IMR-90 (cell line): ENCODE data around the gene GFY. TPM values are rescaled to one million over a fixed set of nuclear protein-coding genes. Genes with fewer than 3 reads are reported as not detected.

ENCODE experiments used
- ATAC-seq: fragments of 200-7000 bp; cut with Tn5 transposase; 2 replicates; pipeline ENCODE4 v1.9.1; 2020; ENCODE audit warnings: low read depth, mild to moderate bottlenecking, moderate library complexity
- BruUV-seq: library from RNA; stranded (reverse); fragments of 400-500 nt; replicated peaks from 2 replicates; lab custom pipeline; 2021; lab: Mats Ljungman, UMichigan
- CTCF ChIA-PET: fragments of 300-600 bp; formaldehyde crosslinking; extraction: SDS; loops from one replicate; lab custom pipeline; 2021; ENCODE audit warnings: antibody characterized with exemption; lab: Yijun Ruan, JAX
- POLR2A ChIA-PET: fragments of 300-600 bp; sonication (Branson Sonifier 250); formaldehyde crosslinking; loops from one replicate; lab custom pipeline; 2022; ENCODE audit warnings: antibody characterized with exemption; ENCODE audit not compliant: unreplicated experiment; lab: Charles Lee
- DNase-seq: peaks from one replicate; pipeline ENCODE4 v3.0.0; 2013
- H2AFZ ChIP-seq: replicated peaks from 2 replicates; pipeline ENCODE3; 2013; ENCODE audit warnings: low read length, mild to moderate bottlenecking; ENCODE audit not compliant: poor library complexity
- H2AK5ac ChIP-seq: 2 replicates; pipeline ENCODE4 v1.6.1; 2013; ENCODE audit warnings: low read depth, low read length, inconsistent platforms
- H2AK9ac ChIP-seq: replicated peaks from 2 replicates; pipeline ENCODE3; 2013; ENCODE audit warnings: mild to moderate bottlenecking, low read depth, low read length, moderate library complexity; ENCODE audit not compliant: poor library complexity
- H2BK120ac ChIP-seq: 2 replicates; pipeline ENCODE4 v1.6.1; 2013; ENCODE audit warnings: low read depth, low read length, inconsistent platforms
- H2BK15ac ChIP-seq: 3 replicates; pipeline ENCODE4 v1.6.1; 2013; ENCODE audit warnings: low read depth, low read length, inconsistent platforms
- H2BK20ac ChIP-seq: 2 replicates; pipeline ENCODE4 v1.6.1; 2013; ENCODE audit warnings: low read depth, mild to moderate bottlenecking, inconsistent platforms, low read length, moderate library complexity
- H2BK5ac ChIP-seq: 2 replicates; pipeline ENCODE4 v1.6.1; 2013; ENCODE audit warnings: mild to moderate bottlenecking, low read depth, low read length, inconsistent platforms; ENCODE audit not compliant: poor library complexity, severe bottlenecking
- H3K14ac ChIP-seq: replicated peaks from 2 replicates; pipeline ENCODE4 v1.6.1; 2013; ENCODE audit warnings: low read depth, low read length, inconsistent platforms
- H3K18ac ChIP-seq: 2 replicates; pipeline ENCODE4 v1.6.1; 2013; ENCODE audit warnings: low read depth, low read length, control low read depth
- H3K23ac ChIP-seq: 2 replicates; pipeline ENCODE4 v1.6.1; 2013; ENCODE audit warnings: low read depth, low read length, inconsistent platforms
- H3K27ac ChIP-seq: 2 replicates; pipeline ENCODE4 v1.5.1; 2013; ENCODE audit warnings: mild to moderate bottlenecking, control low read depth, low read length; ENCODE audit not compliant: insufficient read depth
- H3K27me3 ChIP-seq: 2 replicates; pipeline ENCODE4 v1.6.1; 2013; ENCODE audit warnings: low read length; ENCODE audit not compliant: control insufficient read depth, insufficient read depth
- H3K36me3 ChIP-seq: 2 replicates; pipeline ENCODE4 v1.6.1; 2013; ENCODE audit warnings: low read length, mixed read lengths; ENCODE audit not compliant: control insufficient read depth, insufficient read depth
- H3K4ac ChIP-seq: 2 replicates; pipeline ENCODE4 v1.6.1; 2013; ENCODE audit warnings: low read depth, low read length, inconsistent platforms
- H3K4me1 ChIP-seq: 2 replicates; pipeline ENCODE4 v1.6.1; 2013; ENCODE audit warnings: low read length, mixed read lengths; ENCODE audit not compliant: control insufficient read depth, insufficient read depth
- H3K4me2 ChIP-seq: 2 replicates; pipeline ENCODE4 v1.6.1; 2013; ENCODE audit warnings: low read depth, mild to moderate bottlenecking, control low read depth, low read length, moderate library complexity
- H3K4me3 ChIP-seq: 2 replicates; pipeline ENCODE4 v1.5.1; 2013; ENCODE audit warnings: low read depth, mild to moderate bottlenecking, control low read depth, low read length, moderate library complexity; ENCODE audit not compliant: insufficient read depth
- H3K56ac ChIP-seq: 2 replicates; pipeline ENCODE4 v1.6.1; 2013; ENCODE audit warnings: low read length, inconsistent platforms; ENCODE audit not compliant: insufficient read depth; ENCODE audit errors: extremely low read depth
- H3K79me1 ChIP-seq, 2 experiments: 2 replicates each; pipeline ENCODE4 v1.6.1; 2013; ENCODE audit warnings: low read length in 2 of 2, inconsistent platforms in 1 of 2, low read depth in 1 of 2
- H3K9ac ChIP-seq: 2 replicates; pipeline ENCODE4 v1.6.1; 2013; ENCODE audit warnings: low read depth, low read length, control low read depth
- H3K9me1 ChIP-seq: 2 replicates; pipeline ENCODE4 v1.6.1; 2013; ENCODE audit warnings: low read length, inconsistent platforms; ENCODE audit not compliant: insufficient read depth
- H3K9me3 ChIP-seq: 2 replicates; pipeline ENCODE4 v1.6.1; 2013; ENCODE audit warnings: low read length; ENCODE audit not compliant: control insufficient read depth, insufficient read depth
- H4K20me1 ChIP-seq: 2 replicates; pipeline ENCODE4 v1.6.1; 2013; ENCODE audit warnings: low read length, inconsistent platforms; ENCODE audit not compliant: insufficient read depth
- H4K5ac ChIP-seq: 2 replicates; pipeline ENCODE4 v1.6.1; 2013; ENCODE audit warnings: mild to moderate bottlenecking, low read depth, low read length, control low read depth
- H4K8ac ChIP-seq, 2 experiments: 2 replicates each; pipeline ENCODE4 v1.6.1; 2013; ENCODE audit warnings: low read depth in 2 of 2, low read length in 2 of 2, control low read depth in 1 of 2, inconsistent platforms in 1 of 2
- H4K91ac ChIP-seq: 2 replicates; pipeline ENCODE4 v1.6.1; 2013; ENCODE audit warnings: low read depth, low read length, inconsistent platforms; ENCODE audit not compliant: insufficient read depth
- BHLHE40 ChIP-seq: fragments of 150-350 bp; IDR thresholded peaks from 2 replicates; pipeline ENCODE4 v1.6.1; 2016; ENCODE audit warnings: mild to moderate bottlenecking, low read depth, low read length
- CEBPB ChIP-seq: IDR thresholded peaks from 2 replicates; pipeline ENCODE4 v1.6.1; 2012; ENCODE audit warnings: low read depth, low read length, improper control_type of control experiment
- CHD1 ChIP-seq: IDR thresholded peaks from 2 replicates; pipeline ENCODE4 v1.6.1; 2012; ENCODE audit warnings: low read depth, low read length, improper control_type of control experiment
- FOS ChIP-seq: fragments of 150-350 bp; IDR thresholded peaks from 2 replicates; pipeline ENCODE4 v1.6.1; 2016; ENCODE audit warnings: low read depth, low read length
- MAFK ChIP-seq: IDR thresholded peaks from 2 replicates; pipeline ENCODE4 v1.6.1; 2012; ENCODE audit warnings: low read depth, low read length, improper control_type of control experiment
- MAZ ChIP-seq: IDR thresholded peaks from 2 replicates; pipeline ENCODE4 v1.6.1; 2012; ENCODE audit warnings: low read depth, mild to moderate bottlenecking, low read length, improper control_type of control experiment, moderate library complexity, borderline replicate concordance
- MXI1 ChIP-seq: IDR thresholded peaks from 2 replicates; pipeline ENCODE4 v1.6.1; 2012; ENCODE audit warnings: low read depth, mild to moderate bottlenecking, low read length, moderate library complexity, borderline replicate concordance
- NFE2L2 ChIP-seq: fragments of 150-350 bp; IDR thresholded peaks from 2 replicates; pipeline ENCODE4 v1.6.1; 2016; ENCODE audit warnings: low read depth, mild to moderate bottlenecking, low read length
- POLR2A ChIP-seq: IDR thresholded peaks from 2 replicates; pipeline ENCODE4 v1.6.1; 2012; ENCODE audit warnings: mild to moderate bottlenecking, low read depth, low read length
- RCOR1 ChIP-seq: IDR thresholded peaks from 2 replicates; pipeline ENCODE4 v1.6.1; 2012; ENCODE audit warnings: mild to moderate bottlenecking, low read length, improper control_type of control experiment; ENCODE audit not compliant: insufficient replicate concordance
- SMC3 ChIP-seq: fragments of 150-350 bp; IDR thresholded peaks from 2 replicates; pipeline ENCODE4 v1.6.1; 2016; ENCODE audit warnings: low read depth, mild to moderate bottlenecking, antibody characterized with exemption, low read length, moderate library complexity
- WGBS, 2 experiments: methylation state at CpG; one replicate each; pipeline versions ENCODE4 v1.1.5 to v1.1.7; 2013; ENCODE audit warnings: missing lambda C conversion rate in 2 of 2; ENCODE audit not compliant: insufficient read length in 1 of 2; ENCODE audit errors: extremely low coverage in 2 of 2; 5-methylcytosine and 5-hydroxymethylcytosine counted together
- dilution Hi-C: fragments of 300-500 bp; cut with HindIII; formaldehyde crosslinking; loops from one replicate; pipeline ENCODE4 v1.14.3; 2018; ENCODE audit warnings: low sequenced_read_pairs; ENCODE audit not compliant: unreplicated experiment
- in situ Hi-C: fragments of 300-500 bp; cut with MboI; formaldehyde crosslinking; loops from 3 replicates; pipeline ENCODE4 v1.14.3; 2019; ENCODE audit warnings: low sequenced_read_pairs, inconsistent platforms, mixed read lengths
- intact Hi-C: fragments of 100-400 bp; cut with micrococcal nuclease; formaldehyde crosslinking; loops from 2 replicates; pipeline ENCODE4 v1.10.0; 2022
- polyA plus RNA-seq, 3 experiments: library from polyadenylated mRNA; depleted of rRNA; stranded (reverse); fragments of >200 nt; gene quantifications; 2 replicates each; pipeline ENCODE4 v1.2.3, GENCODE V29; 2012; ENCODE audit warnings: low replicate concordance in 1 of 3
- total RNA-seq: library from RNA; depleted of rRNA; stranded (reverse); fragments of >200 nt; gene quantifications from 2 replicates; pipeline ENCODE4 v1.2.3, GENCODE V29; 2012
- TF ChIP-seq, protein P1 (sequence below): fragments of 150-350 bp; IDR thresholded peaks from 2 replicates; pipeline ENCODE4 v1.6.1; 2017; ENCODE audit warnings: mild to moderate bottlenecking, antibody characterized with exemption, low read length, low read depth
- TF ChIP-seq, protein P2 (sequence below): conservative IDR thresholded peaks from 2 replicates; pipeline ENCODE4 v1.5.1; 2012; ENCODE audit warnings: mild to moderate bottlenecking, low read depth, low read length, improper control_type of control experiment
- TF ChIP-seq, protein P3 (sequence below): fragments of 150-350 bp; IDR thresholded peaks from 2 replicates; pipeline ENCODE4 v1.6.1; 2016; ENCODE audit warnings: low read depth, mild to moderate bottlenecking, low read length, moderate library complexity, borderline replicate concordance

Gene GFY
- total and polyA plus RNA-seq, 2 of the 4 experiments (the other 2 are of a cell fraction), result not detected

DNA sequence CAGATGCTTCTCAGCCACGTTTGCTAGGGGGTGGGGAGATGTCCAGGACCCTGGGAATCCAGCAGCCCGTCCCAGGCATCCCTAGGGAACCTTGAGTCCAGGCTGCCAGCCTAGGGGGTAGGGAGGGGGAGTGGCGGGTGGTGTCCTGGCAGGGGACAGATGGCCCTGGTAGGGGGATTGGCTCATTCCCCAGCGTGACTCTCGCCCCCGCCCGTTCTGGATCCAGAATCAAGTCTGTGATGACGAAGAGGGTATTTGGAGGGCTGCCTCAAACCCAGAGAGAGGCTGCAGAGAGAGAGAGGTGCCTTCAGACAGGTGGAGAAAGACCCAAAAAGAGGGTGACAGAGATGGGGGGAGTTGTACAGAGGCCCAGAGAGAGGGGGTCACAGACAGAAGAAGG lies 12.0 kb downstream of the GFY start:
- in situ Hi-C loops (loop anchor here (10.0 kb wide), 1 partner anchor 172 kb away; no protein-coding TSS in a partner anchor), intact Hi-C loops (no loop called here), dilution Hi-C loops (no loop called here)
- H2BK120ac ChIP-seq, result no peak overlapping the region
- no peak overlapping the region for H3K14ac ChIP-seq
- no peaks in the 10 kb centered on the region for H3K79me1 ChIP-seq
- no peak overlapping the region for H3K23ac ChIP-seq
- no peak overlapping the region for H2AFZ ChIP-seq
- no peaks in the 10 kb centered on the region for H3K4me1 ChIP-seq
- H3K9me3 ChIP-seq, result peaks cover 11% of the 10 kb centered on the region
- H3K9me1 ChIP-seq, result no peaks in the 10 kb centered on the region
- ChIA-PET POLR2A (no interaction called here), CTCF (no interaction called here)
- H3K36me3 ChIP-seq, result no peaks in the 10 kb centered on the region
- no TSS peak for BruUV-seq
- TF ChIP-seq BHLHE40 (no peak), CHD1 (no peak), RCOR1 (no peak), MAFK (no peak), NFE2L2 (no peak), MAZ (no peak), CEBPB (no peak), FOS (no peak), MXI1 (no peak), SMC3 (no peak), POLR2A (no peak)
- TF ChIP-seq, protein P1, sequence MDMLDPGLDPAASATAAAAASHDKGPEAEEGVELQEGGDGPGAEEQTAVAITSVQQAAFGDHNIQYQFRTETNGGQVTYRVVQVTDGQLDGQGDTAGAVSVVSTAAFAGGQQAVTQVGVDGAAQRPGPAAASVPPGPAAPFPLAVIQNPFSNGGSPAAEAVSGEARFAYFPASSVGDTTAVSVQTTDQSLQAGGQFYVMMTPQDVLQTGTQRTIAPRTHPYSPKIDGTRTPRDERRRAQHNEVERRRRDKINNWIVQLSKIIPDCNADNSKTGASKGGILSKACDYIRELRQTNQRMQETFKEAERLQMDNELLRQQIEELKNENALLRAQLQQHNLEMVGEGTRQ, result no peak
- TF ChIP-seq, protein P2, sequence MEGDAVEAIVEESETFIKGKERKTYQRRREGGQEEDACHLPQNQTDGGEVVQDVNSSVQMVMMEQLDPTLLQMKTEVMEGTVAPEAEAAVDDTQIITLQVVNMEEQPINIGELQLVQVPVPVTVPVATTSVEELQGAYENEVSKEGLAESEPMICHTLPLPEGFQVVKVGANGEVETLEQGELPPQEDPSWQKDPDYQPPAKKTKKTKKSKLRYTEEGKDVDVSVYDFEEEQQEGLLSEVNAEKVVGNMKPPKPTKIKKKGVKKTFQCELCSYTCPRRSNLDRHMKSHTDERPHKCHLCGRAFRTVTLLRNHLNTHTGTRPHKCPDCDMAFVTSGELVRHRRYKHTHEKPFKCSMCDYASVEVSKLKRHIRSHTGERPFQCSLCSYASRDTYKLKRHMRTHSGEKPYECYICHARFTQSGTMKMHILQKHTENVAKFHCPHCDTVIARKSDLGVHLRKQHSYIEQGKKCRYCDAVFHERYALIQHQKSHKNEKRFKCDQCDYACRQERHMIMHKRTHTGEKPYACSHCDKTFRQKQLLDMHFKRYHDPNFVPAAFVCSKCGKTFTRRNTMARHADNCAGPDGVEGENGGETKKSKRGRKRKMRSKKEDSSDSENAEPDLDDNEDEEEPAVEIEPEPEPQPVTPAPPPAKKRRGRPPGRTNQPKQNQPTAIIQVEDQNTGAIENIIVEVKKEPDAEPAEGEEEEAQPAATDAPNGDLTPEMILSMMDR, result no peak
- TF ChIP-seq, protein P3, sequence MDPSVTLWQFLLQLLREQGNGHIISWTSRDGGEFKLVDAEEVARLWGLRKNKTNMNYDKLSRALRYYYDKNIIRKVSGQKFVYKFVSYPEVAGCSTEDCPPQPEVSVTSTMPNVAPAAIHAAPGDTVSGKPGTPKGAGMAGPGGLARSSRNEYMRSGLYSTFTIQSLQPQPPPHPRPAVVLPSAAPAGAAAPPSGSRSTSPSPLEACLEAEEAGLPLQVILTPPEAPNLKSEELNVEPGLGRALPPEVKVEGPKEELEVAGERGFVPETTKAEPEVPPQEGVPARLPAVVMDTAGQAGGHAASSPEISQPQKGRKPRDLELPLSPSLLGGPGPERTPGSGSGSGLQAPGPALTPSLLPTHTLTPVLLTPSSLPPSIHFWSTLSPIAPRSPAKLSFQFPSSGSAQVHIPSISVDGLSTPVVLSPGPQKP, result no peak
- ATAC-seq (no peak), DNase-seq (no peak)
- H2AK5ac ChIP-seq, result no peak overlapping the region
- H4K8ac ChIP-seq, result no peak overlapping the region
- no peak overlapping the region for H2BK15ac ChIP-seq
- no peak overlapping the region for H2AK9ac ChIP-seq
- no peak overlapping the region for H4K91ac ChIP-seq
- H3K9ac ChIP-seq, result no peak overlapping the region
- H2BK20ac ChIP-seq, result no peak overlapping the region
- no peak overlapping the region for H2BK5ac ChIP-seq
- H3K56ac ChIP-seq, result no peak overlapping the region
- H4K5ac ChIP-seq, result no peak overlapping the region
- H3K27me3 ChIP-seq, result peaks cover 96% of the 10 kb centered on the region
- H3K18ac ChIP-seq, result no peak overlapping the region
- H3K4me3 ChIP-seq, result no peak overlapping the region
- no peaks in the 10 kb centered on the region for H4K20me1 ChIP-seq
- no peak overlapping the region for H3K4me2 ChIP-seq
- H3K4ac ChIP-seq, result no peak overlapping the region
- H3K27ac ChIP-seq, result no peak overlapping the region
- no CpG with 5 or more reads among the region's 8 CpGs for WGBS, 2 experiments
